NCI-H524 (cell line): ENCODE data around the gene ZBTB24.

Source experiments
- DNase-seq, 2 experiments: peaks; one replicate each; lab custom pipeline; 2025; lab: John Stamatoyannopoulos, UW

The ZBTB24 gene

DNA sequence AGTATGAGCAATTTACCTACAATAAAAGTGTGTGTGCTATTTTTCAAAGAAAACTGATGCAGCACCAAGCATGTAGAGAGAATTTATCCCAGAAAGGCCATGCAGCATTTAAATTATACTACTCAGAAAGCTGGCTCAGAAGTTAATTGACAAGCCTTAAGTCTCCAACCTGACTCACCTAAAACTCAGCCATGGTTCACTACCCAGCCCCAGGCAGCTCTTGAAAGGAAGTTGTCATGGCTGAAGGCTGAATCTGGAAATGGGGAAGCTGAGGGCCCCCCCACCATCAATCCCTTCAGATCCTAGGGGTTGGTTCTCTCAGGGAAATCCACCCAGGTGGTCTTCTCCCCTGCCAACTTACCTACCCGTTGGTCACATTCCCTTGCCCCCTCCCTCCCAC, 62.3 kb downstream of the ZBTB24 start:
- DNase-seq, result no peak

DNA sequence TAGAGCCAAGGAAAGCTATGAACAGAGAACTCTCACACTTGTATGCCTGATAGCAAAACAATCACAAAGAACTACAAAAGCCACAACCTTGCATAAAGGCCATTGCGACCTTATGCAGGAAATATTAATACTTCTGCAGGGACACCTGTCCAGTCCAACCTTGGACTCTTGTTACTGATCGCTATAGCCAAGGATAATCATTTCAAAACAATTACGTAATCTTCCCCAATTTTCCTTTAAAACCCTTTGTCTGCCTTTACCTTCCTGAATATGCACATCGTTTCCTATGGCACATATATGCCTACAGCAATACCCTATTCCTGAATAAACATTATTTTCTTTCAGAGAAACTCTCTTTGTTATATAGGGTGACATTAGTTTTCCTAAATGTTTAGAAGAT, 65.4 kb downstream of the ZBTB24 start:
- no peak for DNase-seq
